WTC11 (cell line): Measurements from ENCODE around the gene UVRAG. TPM values are rescaled to one million over a fixed set of nuclear protein-coding genes. Genes with fewer than 3 reads are reported as not detected.

Experiments used
- ATAC-seq: fragments of 200-7000 bp; cut with Tn5 transposase; 2 replicates; pipeline ENCODE4 v1.10.0; 2021; ENCODE audit warnings: mild to moderate bottlenecking, moderate library complexity
- CTCF ChIA-PET: fragments of 300-600 bp; sonication (Branson Sonifier 250); formaldehyde crosslinking; loops from one replicate; lab custom pipeline; 2021; ENCODE audit warnings: antibody characterized with exemption; lab: Charles Lee
- POLR2A ChIA-PET: fragments of 350-600 bp; sonication (Branson Sonifier 250); formaldehyde crosslinking; loops from one replicate; lab custom pipeline; 2021; ENCODE audit warnings: antibody characterized with exemption; lab: Charles Lee
- DNase-seq: peaks from one replicate; pipeline ENCODE4 v3.0.0; 2021; ENCODE audit warnings: low spot score
- H3K27ac Mint-ChIP-seq: 2 replicates; pipeline ENCODE4 v1.8.0; 2021; ENCODE audit warnings: mixed read lengths
- H3K27me3 Mint-ChIP-seq: 2 replicates; pipeline ENCODE4 v1.8.0; 2021; ENCODE audit warnings: low read depth, mild to moderate bottlenecking, moderate library complexity, mixed read lengths
- H3K36me3 Mint-ChIP-seq: 2 replicates; pipeline ENCODE4 v1.8.0; 2021; ENCODE audit warnings: mixed read lengths
- H3K4me1 Mint-ChIP-seq: 2 replicates; pipeline ENCODE4 v1.8.0; 2022; ENCODE audit warnings: mixed read lengths
- H3K4me3 Mint-ChIP-seq: 2 replicates; pipeline ENCODE4 v1.8.0; 2021; ENCODE audit warnings: mild to moderate bottlenecking, moderate library complexity, mixed read lengths
- H3K9me3 Mint-ChIP-seq: 2 replicates; pipeline ENCODE4 v1.8.0; 2021; ENCODE audit warnings: mixed read lengths
- GABPB1 ChIP-seq: sonication (generic); formaldehyde crosslinking; IDR thresholded peaks from 2 replicates; pipeline ENCODE4 v1.8.1; 2023; ENCODE audit warnings: mild to moderate bottlenecking, missing genetic modification reagents
- NR2C2 ChIP-seq: sonication (generic); formaldehyde crosslinking; IDR thresholded peaks from 2 replicates; pipeline ENCODE4 v1.8.0; 2022; ENCODE audit warnings: mild to moderate bottlenecking, missing genetic modification reagents
- OVOL2 ChIP-seq: fragments of 250-450 bp; sonication (Bioruptor Pico); IDR thresholded peaks from 2 replicates; pipeline ENCODE4 v1.9.0; 2021; ENCODE audit warnings: mild to moderate bottlenecking, borderline replicate concordance
- SP1 ChIP-seq: sonication (generic); formaldehyde crosslinking; conservative IDR thresholded peaks from 2 replicates; pipeline ENCODE4 v1.8.1; 2022; ENCODE audit warnings: missing genetic modification reagents
- TEAD4 ChIP-seq: sonication (generic); formaldehyde crosslinking; IDR thresholded peaks from 2 replicates; pipeline ENCODE4 v1.8.0; 2022; ENCODE audit warnings: mild to moderate bottlenecking, missing genetic modification reagents
- ZNF396 ChIP-seq: fragments of 250-450 bp; sonication (Bioruptor Pico); IDR thresholded peaks from 2 replicates; pipeline ENCODE4 v1.8.0; 2021; ENCODE audit warnings: mild to moderate bottlenecking, moderate library complexity, borderline replicate concordance
- total RNA-seq: library from RNA; stranded (reverse); gene quantifications from 3 replicates; pipeline ENCODE4 v1.2.3, GENCODE V29; 2021
- TF ChIP-seq, protein P1 (sequence below): fragments of 200-600 bp; IDR thresholded peaks from 2 replicates; pipeline ENCODE4 v1.8.0; 2022; ENCODE audit warnings: antibody characterized with exemption
- TF ChIP-seq, protein P2 (sequence below): fragments of 250-450 bp; sonication (Bioruptor Pico); IDR thresholded peaks from 2 replicates; pipeline ENCODE4 v2.1.2; 2022; ENCODE audit warnings: mild to moderate bottlenecking, moderate library complexity
- TF ChIP-seq, protein P3 (sequence below): sonication (generic); formaldehyde crosslinking; IDR thresholded peaks from 2 replicates; pipeline ENCODE4 v1.8.1; 2023; ENCODE audit warnings: mild to moderate bottlenecking, missing genetic modification reagents
- TF ChIP-seq, protein P4 (sequence below): fragments of 250-450 bp; sonication (Bioruptor Pico); IDR thresholded peaks from 2 replicates; pipeline ENCODE4 v1.9.0; 2021; ENCODE audit warnings: mild to moderate bottlenecking, borderline replicate concordance
- TF ChIP-seq, protein P5 (sequence below): sonication (generic); formaldehyde crosslinking; IDR thresholded peaks from 2 replicates; pipeline ENCODE4 v1.8.1; 2023; ENCODE audit warnings: mild to moderate bottlenecking, moderate library complexity, missing genetic modification reagents
- TF ChIP-seq, protein P6 (sequence below): sonication (generic); formaldehyde crosslinking; IDR thresholded peaks from 2 replicates; pipeline ENCODE4 v1.8.0; 2022; ENCODE audit warnings: mild to moderate bottlenecking, missing genetic modification reagents
- TF ChIP-seq, protein P7 (sequence below): sonication (generic); formaldehyde crosslinking; IDR thresholded peaks from 2 replicates; pipeline ENCODE4 v1.8.0; 2023; ENCODE audit warnings: mild to moderate bottlenecking, missing genetic modification reagents
- TF ChIP-seq, protein P8 (sequence below): sonication (generic); formaldehyde crosslinking; IDR thresholded peaks from 2 replicates; pipeline ENCODE4 v1.8.1; 2022; ENCODE audit warnings: missing genetic modification reagents, borderline replicate concordance
- TF ChIP-seq, protein P9 (sequence below): sonication (generic); formaldehyde crosslinking; IDR thresholded peaks from 2 replicates; pipeline ENCODE4 v1.8.1; 2023; ENCODE audit warnings: mild to moderate bottlenecking, missing genetic modification reagents, moderate library complexity

The UVRAG gene
- total RNA-seq, 1 experiment from 2014 or later: 14.5 TPM

DNA sequence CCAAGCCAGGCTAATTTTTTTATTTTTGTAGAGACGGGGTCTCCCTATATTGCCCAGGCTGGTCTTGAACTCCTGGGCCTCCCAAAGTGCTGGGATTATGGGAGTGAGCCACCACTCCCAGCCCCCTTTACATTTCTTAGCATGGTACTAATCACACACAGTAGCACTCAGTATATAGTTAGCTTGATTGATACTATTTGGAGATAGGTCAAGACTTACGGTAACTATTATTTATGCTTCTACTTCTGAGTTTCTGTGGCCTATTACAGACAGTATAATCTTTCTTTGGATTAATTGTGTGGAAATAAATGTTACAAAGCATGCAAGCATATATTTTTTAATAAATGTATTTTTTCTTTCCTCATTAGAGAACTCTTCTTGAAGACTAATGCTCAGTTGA is 192.2 kb downstream of the UVRAG start (continued):
- TF ChIP-seq, protein P1, sequence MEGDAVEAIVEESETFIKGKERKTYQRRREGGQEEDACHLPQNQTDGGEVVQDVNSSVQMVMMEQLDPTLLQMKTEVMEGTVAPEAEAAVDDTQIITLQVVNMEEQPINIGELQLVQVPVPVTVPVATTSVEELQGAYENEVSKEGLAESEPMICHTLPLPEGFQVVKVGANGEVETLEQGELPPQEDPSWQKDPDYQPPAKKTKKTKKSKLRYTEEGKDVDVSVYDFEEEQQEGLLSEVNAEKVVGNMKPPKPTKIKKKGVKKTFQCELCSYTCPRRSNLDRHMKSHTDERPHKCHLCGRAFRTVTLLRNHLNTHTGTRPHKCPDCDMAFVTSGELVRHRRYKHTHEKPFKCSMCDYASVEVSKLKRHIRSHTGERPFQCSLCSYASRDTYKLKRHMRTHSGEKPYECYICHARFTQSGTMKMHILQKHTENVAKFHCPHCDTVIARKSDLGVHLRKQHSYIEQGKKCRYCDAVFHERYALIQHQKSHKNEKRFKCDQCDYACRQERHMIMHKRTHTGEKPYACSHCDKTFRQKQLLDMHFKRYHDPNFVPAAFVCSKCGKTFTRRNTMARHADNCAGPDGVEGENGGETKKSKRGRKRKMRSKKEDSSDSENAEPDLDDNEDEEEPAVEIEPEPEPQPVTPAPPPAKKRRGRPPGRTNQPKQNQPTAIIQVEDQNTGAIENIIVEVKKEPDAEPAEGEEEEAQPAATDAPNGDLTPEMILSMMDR: no peak

DNA sequence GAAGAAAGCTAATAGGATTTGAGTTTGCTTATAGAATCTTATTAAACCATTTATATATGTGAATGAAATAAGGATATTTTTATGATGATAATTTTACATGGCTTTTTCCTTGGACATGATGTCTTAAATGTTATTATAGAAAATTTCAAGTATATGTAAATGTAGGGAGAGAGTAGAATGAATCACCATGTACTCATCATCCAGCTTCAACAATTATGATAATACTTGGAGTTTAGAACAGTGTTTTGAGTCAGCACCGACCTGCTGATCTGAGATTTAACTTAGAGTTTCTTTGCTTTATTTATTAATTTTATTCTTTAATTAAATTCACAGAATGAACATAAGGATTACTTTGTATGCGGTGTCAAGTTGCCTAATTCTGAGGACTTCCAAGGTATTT is 193.5 kb downstream of the UVRAG start:
- ChIA-PET POLR2A (no interaction called here), CTCF (no interaction called here)
- DNase-seq (no peak), ATAC-seq (no peak)
- Mint-ChIP-seq H3K27me3 (no peaks in the 10 kb centered on the region), H3K4me3 (no peak overlapping the region), H3K9me3 (no peaks in the 10 kb centered on the region), H3K36me3 (peaks cover 24% of the 10 kb centered on the region), H3K4me1 (no peaks in the 10 kb centered on the region), H3K27ac (no peak overlapping the region)
- TF ChIP-seq, protein P1: no peak
- TF ChIP-seq, protein P2, sequence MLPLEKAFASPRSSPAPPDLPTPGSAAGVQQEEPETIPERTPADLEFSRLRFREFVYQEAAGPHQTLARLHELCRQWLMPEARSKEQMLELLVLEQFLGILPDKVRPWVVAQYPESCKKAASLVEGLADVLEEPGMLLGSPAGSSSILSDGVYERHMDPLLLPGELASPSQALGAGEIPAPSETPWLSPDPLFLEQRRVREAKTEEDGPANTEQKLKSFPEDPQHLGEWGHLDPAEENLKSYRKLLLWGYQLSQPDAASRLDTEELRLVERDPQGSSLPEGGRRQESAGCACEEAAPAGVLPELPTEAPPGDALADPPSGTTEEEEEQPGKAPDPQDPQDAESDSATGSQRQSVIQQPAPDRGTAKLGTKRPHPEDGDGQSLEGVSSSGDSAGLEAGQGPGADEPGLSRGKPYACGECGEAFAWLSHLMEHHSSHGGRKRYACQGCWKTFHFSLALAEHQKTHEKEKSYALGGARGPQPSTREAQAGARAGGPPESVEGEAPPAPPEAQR (CRISPR knock-in tag): no peak
- TF ChIP-seq ZNF396 (CRISPR knock-in tag): no peak
- TF ChIP-seq, protein P3, sequence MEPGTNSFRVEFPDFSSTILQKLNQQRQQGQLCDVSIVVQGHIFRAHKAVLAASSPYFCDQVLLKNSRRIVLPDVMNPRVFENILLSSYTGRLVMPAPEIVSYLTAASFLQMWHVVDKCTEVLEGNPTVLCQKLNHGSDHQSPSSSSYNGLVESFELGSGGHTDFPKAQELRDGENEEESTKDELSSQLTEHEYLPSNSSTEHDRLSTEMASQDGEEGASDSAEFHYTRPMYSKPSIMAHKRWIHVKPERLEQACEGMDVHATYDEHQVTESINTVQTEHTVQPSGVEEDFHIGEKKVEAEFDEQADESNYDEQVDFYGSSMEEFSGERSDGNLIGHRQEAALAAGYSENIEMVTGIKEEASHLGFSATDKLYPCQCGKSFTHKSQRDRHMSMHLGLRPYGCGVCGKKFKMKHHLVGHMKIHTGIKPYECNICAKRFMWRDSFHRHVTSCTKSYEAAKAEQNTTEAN (CRISPR knock-in tag): no peak
- TF ChIP-seq OVOL2: no peak
- TF ChIP-seq GABPB1: no peak
- TF ChIP-seq SP1: no peak
- TF ChIP-seq, protein P4, sequence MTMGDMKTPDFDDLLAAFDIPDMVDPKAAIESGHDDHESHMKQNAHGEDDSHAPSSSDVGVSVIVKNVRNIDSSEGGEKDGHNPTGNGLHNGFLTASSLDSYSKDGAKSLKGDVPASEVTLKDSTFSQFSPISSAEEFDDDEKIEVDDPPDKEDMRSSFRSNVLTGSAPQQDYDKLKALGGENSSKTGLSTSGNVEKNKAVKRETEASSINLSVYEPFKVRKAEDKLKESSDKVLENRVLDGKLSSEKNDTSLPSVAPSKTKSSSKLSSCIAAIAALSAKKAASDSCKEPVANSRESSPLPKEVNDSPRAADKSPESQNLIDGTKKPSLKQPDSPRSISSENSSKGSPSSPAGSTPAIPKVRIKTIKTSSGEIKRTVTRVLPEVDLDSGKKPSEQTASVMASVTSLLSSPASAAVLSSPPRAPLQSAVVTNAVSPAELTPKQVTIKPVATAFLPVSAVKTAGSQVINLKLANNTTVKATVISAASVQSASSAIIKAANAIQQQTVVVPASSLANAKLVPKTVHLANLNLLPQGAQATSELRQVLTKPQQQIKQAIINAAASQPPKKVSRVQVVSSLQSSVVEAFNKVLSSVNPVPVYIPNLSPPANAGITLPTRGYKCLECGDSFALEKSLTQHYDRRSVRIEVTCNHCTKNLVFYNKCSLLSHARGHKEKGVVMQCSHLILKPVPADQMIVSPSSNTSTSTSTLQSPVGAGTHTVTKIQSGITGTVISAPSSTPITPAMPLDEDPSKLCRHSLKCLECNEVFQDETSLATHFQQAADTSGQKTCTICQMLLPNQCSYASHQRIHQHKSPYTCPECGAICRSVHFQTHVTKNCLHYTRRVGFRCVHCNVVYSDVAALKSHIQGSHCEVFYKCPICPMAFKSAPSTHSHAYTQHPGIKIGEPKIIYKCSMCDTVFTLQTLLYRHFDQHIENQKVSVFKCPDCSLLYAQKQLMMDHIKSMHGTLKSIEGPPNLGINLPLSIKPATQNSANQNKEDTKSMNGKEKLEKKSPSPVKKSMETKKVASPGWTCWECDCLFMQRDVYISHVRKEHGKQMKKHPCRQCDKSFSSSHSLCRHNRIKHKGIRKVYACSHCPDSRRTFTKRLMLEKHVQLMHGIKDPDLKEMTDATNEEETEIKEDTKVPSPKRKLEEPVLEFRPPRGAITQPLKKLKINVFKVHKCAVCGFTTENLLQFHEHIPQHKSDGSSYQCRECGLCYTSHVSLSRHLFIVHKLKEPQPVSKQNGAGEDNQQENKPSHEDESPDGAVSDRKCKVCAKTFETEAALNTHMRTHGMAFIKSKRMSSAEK (CRISPR knock-in tag): no peak
- TF ChIP-seq NR2C2 (CRISPR knock-in tag): no peak
- TF ChIP-seq, protein P5, sequence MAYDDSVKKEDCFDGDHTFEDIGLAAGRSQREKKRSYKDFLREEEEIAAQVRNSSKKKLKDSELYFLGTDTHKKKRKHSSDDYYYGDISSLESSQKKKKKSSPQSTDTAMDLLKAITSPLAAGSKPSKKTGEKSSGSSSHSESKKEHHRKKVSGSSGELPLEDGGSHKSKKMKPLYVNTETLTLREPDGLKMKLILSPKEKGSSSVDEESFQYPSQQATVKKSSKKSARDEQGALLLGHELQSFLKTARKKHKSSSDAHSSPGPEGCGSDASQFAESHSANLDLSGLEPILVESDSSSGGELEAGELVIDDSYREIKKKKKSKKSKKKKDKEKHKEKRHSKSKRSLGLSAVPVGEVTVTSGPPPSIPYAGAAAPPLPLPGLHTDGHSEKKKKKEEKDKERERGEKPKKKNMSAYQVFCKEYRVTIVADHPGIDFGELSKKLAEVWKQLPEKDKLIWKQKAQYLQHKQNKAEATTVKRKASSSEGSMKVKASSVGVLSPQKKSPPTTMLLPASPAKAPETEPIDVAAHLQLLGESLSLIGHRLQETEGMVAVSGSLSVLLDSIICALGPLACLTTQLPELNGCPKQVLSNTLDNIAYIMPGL: no peak
- TF ChIP-seq, protein P6, sequence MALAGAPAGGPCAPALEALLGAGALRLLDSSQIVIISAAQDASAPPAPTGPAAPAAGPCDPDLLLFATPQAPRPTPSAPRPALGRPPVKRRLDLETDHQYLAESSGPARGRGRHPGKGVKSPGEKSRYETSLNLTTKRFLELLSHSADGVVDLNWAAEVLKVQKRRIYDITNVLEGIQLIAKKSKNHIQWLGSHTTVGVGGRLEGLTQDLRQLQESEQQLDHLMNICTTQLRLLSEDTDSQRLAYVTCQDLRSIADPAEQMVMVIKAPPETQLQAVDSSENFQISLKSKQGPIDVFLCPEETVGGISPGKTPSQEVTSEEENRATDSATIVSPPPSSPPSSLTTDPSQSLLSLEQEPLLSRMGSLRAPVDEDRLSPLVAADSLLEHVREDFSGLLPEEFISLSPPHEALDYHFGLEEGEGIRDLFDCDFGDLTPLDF (CRISPR knock-in tag): no peak
- no peak for TF ChIP-seq TEAD4 (CRISPR knock-in tag)
- TF ChIP-seq, protein P7, sequence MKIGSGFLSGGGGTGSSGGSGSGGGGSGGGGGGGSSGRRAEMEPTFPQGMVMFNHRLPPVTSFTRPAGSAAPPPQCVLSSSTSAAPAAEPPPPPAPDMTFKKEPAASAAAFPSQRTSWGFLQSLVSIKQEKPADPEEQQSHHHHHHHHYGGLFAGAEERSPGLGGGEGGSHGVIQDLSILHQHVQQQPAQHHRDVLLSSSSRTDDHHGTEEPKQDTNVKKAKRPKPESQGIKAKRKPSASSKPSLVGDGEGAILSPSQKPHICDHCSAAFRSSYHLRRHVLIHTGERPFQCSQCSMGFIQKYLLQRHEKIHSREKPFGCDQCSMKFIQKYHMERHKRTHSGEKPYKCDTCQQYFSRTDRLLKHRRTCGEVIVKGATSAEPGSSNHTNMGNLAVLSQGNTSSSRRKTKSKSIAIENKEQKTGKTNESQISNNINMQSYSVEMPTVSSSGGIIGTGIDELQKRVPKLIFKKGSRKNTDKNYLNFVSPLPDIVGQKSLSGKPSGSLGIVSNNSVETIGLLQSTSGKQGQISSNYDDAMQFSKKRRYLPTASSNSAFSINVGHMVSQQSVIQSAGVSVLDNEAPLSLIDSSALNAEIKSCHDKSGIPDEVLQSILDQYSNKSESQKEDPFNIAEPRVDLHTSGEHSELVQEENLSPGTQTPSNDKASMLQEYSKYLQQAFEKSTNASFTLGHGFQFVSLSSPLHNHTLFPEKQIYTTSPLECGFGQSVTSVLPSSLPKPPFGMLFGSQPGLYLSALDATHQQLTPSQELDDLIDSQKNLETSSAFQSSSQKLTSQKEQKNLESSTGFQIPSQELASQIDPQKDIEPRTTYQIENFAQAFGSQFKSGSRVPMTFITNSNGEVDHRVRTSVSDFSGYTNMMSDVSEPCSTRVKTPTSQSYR: no peak
- TF ChIP-seq, protein P8, sequence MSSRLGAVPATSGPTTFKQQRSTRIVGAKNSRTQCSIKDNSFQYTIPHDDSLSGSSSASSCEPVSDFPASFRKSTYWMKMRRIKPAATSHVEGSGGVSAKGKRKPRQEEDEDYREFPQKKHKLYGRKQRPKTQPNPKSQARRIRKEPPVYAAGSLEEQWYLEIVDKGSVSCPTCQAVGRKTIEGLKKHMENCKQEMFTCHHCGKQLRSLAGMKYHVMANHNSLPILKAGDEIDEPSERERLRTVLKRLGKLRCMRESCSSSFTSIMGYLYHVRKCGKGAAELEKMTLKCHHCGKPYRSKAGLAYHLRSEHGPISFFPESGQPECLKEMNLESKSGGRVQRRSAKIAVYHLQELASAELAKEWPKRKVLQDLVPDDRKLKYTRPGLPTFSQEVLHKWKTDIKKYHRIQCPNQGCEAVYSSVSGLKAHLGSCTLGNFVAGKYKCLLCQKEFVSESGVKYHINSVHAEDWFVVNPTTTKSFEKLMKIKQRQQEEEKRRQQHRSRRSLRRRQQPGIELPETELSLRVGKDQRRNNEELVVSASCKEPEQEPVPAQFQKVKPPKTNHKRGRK (CRISPR knock-in tag): no peak
- TF ChIP-seq, protein P9, sequence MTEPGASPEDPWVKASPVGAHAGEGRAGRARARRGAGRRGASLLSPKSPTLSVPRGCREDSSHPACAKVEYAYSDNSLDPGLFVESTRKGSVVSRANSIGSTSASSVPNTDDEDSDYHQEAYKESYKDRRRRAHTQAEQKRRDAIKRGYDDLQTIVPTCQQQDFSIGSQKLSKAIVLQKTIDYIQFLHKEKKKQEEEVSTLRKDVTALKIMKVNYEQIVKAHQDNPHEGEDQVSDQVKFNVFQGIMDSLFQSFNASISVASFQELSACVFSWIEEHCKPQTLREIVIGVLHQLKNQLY (CRISPR knock-in tag): no peak
